ENCODE measurements around the gene SCAMP2.

The SCAMP2 gene

GRCh38 chr15:74794248-74794969 is 78.8 kb downstream of the SCAMP2 start:
- DNase-seq (ENCODE audit: low read depth): no peak
